K562 (cell line): Measurements from ENCODE around the gene JUND. TPM values are rescaled to one million over a fixed set of nuclear protein-coding genes. Genes with fewer than 3 reads are reported as not detected.

Experiments used
- ATF4 ChIP-seq: fragments of 450-650 bp; formaldehyde crosslinking; IDR thresholded peaks from 2 replicates; pipeline ENCODE4 v1.4.0; 2022; ENCODE audit warnings: mild to moderate bottlenecking, moderate library complexity
- ATF7 ChIP-seq: fragments of 450-650 bp; IDR thresholded peaks from 2 replicates; pipeline ENCODE4 v1.7.1; 2014; ENCODE audit warnings: mild to moderate bottlenecking, moderate library complexity
- ELK1 ChIP-seq: sonication (generic); formaldehyde crosslinking; IDR thresholded peaks from 2 replicates; pipeline ENCODE4 v1.8.1; 2022; ENCODE audit warnings: missing genetic modification reagents
- GTF2F1 ChIP-seq: IDR thresholded peaks from 2 replicates; pipeline ENCODE4 v1.6.1; 2011; ENCODE audit warnings: low read depth, low read length, improper control_type of control experiment
- IFI16 ChIP-seq: fragments of 250-450 bp; sonication (Bioruptor Pico); IDR thresholded peaks from 2 replicates; pipeline ENCODE4 v2.1.2; 2022; ENCODE audit warnings: mild to moderate bottlenecking, inconsistent platforms
- KHSRP ChIP-seq: fragments of 450-650 bp; IDR thresholded peaks from 2 replicates; pipeline ENCODE4 v1.6.1; 2017
- MBD1 ChIP-seq: fragments of 250-450 bp; sonication (Bioruptor Pico); IDR thresholded peaks from 2 replicates; pipeline ENCODE4 v1.8.0; 2022; ENCODE audit warnings: inconsistent platforms
- NEUROD1 ChIP-seq: fragments of 150-350 bp; IDR thresholded peaks from 2 replicates; pipeline ENCODE4 v1.6.1; 2014; ENCODE audit warnings: borderline replicate concordance, low read length, low read depth; ENCODE audit not compliant: partially characterized antibody
- NR1H2 ChIP-seq: sonication (generic); formaldehyde crosslinking; IDR thresholded peaks from 2 replicates; pipeline ENCODE4 v1.4.0; 2020; ENCODE audit warnings: mild to moderate bottlenecking, missing genetic modification reagents
- POLR2B ChIP-seq: fragments of 450-650 bp; IDR thresholded peaks from 2 replicates; pipeline ENCODE4 v1.6.1; 2018; ENCODE audit warnings: low read depth; ENCODE audit not compliant: partially characterized antibody
- SMARCE1 ChIP-seq: fragments of 450-650 bp; IDR thresholded peaks from 2 replicates; pipeline ENCODE4 v1.7.1; 2016; ENCODE audit warnings: mild to moderate bottlenecking
- SP1 ChIP-seq: sonication (generic); formaldehyde crosslinking; IDR thresholded peaks from 2 replicates; pipeline ENCODE4 v1.8.1; 2022; ENCODE audit warnings: mild to moderate bottlenecking, missing genetic modification reagents
- TAL1 ChIP-seq: fragments of 450-650 bp; IDR thresholded peaks from 2 replicates; pipeline ENCODE4 v1.6.1; 2016; ENCODE audit warnings: mild to moderate bottlenecking
- TEAD4 ChIP-seq, 2 experiments: sonication (generic) in 1 of 2; formaldehyde crosslinking in 1 of 2; IDR thresholded peaks; 2 replicates each; pipeline versions ENCODE4 v1.6.1 to v1.8.0; 2012 to 2022; ENCODE audit warnings: borderline replicate concordance in 1 of 2, inconsistent platforms in 1 of 2, low read length in 1 of 2, mild to moderate bottlenecking in 1 of 2, missing genetic modification reagents in 1 of 2
- UBTF ChIP-seq, 2 experiments: IDR thresholded peaks; 2 replicates each; pipeline ENCODE4 v1.6.1; 2012; ENCODE audit warnings: improper control_type of control experiment in 2 of 2, low read depth in 2 of 2, low read length in 2 of 2, borderline replicate concordance in 1 of 2
- ZBTB9 ChIP-seq: fragments of 450-650 bp; formaldehyde crosslinking; IDR thresholded peaks from 2 replicates; pipeline ENCODE4 v1.4.0; 2020; ENCODE audit warnings: mild to moderate bottlenecking, moderate library complexity
- ZC3H8 ChIP-seq: fragments of 450-650 bp; IDR thresholded peaks from 2 replicates; pipeline ENCODE4 v1.6.1; 2017
- ZNF280B ChIP-seq: fragments of 250-450 bp; sonication (Bioruptor Pico); IDR thresholded peaks from 2 replicates; pipeline ENCODE4 v1.5.1; 2021; ENCODE audit warnings: mild to moderate bottlenecking
- ZNF41 ChIP-seq: fragments of 250-450 bp; sonication (Bioruptor Pico); conservative IDR thresholded peaks from 2 replicates; pipeline ENCODE4 v1.4.0; 2020; ENCODE audit warnings: mild to moderate bottlenecking
- ZNF780A ChIP-seq: fragments of 250-450 bp; sonication (Bioruptor Pico); IDR thresholded peaks from 2 replicates; pipeline ENCODE4 v1.5.0; 2021; ENCODE audit warnings: mild to moderate bottlenecking
- polyA plus RNA-seq, 8 experiments: library from polyadenylated mRNA; depleted of rRNA in 4 of 8; stranded (reverse) in 5 of 8; unstranded in 3 of 8; fragments of >200 nt; fragmentation: Nextera tagmentation in 2 of 8; fragmentation: Illumina TruSeq in 1 of 8; extraction: Ambion mirVana in 2 of 8; extraction: Trizol in 1 of 8; gene quantifications; 2 replicates each; pipeline versions ENCODE4 v1.2.1 to v1.2.3, GENCODE V29; 2011 to 2014; ENCODE audit warnings: inconsistent platforms in 1 of 8, missing spikeins in 1 of 8
- total RNA-seq, 7 experiments: library from RNA; depleted of rRNA in 6 of 7; stranded (reverse); fragments of >200 nt in 6 of 7; fragmentation: Illumina TruSeq in 2 of 7; extraction: Trizol in 2 of 7; gene quantifications; 2 replicates each; pipeline versions ENCODE4 v1.2.1 to v1.2.3, GENCODE V29; 2011 to 2021; ENCODE audit warnings: low replicate concordance in 1 of 7

JUND gene
- total and polyA plus RNA-seq, 9 of the 15 experiments (the other 6 are each of a cell fraction or from before 2014, with no cell fraction given): 6.4 to 286 (median 42.3) TPM

GRCh38 chr19:18328340-18329034, 47.1 kb upstream of the JUND start (continued):
- TF ChIP-seq UBTF (IDR thresholded peaks at IDR 0.05; ENCODE audit: borderline replicate concordance in 1 of 2, low read depth in 2 of 2, low read length in 2 of 2): no peak
- TF ChIP-seq ZNF780A (CRISPR knock-in tag): no peak
- TF ChIP-seq IFI16: no peak
- no peak for TF ChIP-seq KHSRP
- no peak for TF ChIP-seq TAL1
- no peak for TF ChIP-seq NR1H2 (CRISPR knock-in tag)
- TF ChIP-seq NEUROD1: peak; percentile 55
- TF ChIP-seq ZNF280B (CRISPR knock-in tag): no peak
- no peak for TF ChIP-seq ZNF41 (CRISPR knock-in tag)
- TF ChIP-seq POLR2B: no peak
- TF ChIP-seq ATF7: peak; percentile 65; the same call in 1 of the 2 replicates
- no peak for TF ChIP-seq GTF2F1
- no peak for TF ChIP-seq MBD1 (CRISPR knock-in tag)
- TF ChIP-seq ZC3H8: no peak
- TF ChIP-seq SP1 (CRISPR knock-in tag): peak; percentile 58; the same call in 1 of the 2 replicates
- no peak for TF ChIP-seq ATF4 (CRISPR knock-in tag)
- no peak for TF ChIP-seq SMARCE1
- no peak for TF ChIP-seq ZBTB9
- peak; percentile 28; the same call in 1 of the 2 replicates for TF ChIP-seq TEAD4 (IDR thresholded peaks at IDR 0.05; ENCODE audit: low read length)
- TF ChIP-seq TEAD4 (CRISPR knock-in tag; IDR thresholded peaks at IDR 0.05; ENCODE audit: borderline replicate concordance): no peak
- no peak for TF ChIP-seq ELK1 (CRISPR knock-in tag)
